SJCRH30 (cell line): ENCODE results near the gene ZNF543. TPM values are rescaled to one million over a fixed set of nuclear protein-coding genes. Genes with fewer than 3 reads are reported as not detected.

Source experiments
- DNase-seq, 2 experiments: peaks; one replicate each; pipeline ENCODE4 v3.0.0-alpha.2; 2015 to 2020
- H3K27ac ChIP-seq: fragments of 250-450 bp; sonication (Bioruptor Pico); 2 replicates; pipeline ENCODE4 v1.5.1; 2020; ENCODE audit warnings: mild to moderate bottlenecking, moderate library complexity
- H3K27me3 ChIP-seq: fragments of 250-450 bp; sonication (Bioruptor Pico); 2 replicates; pipeline ENCODE4 v1.5.1; 2020; ENCODE audit warnings: mild to moderate bottlenecking, moderate library complexity
- H3K36me3 ChIP-seq: fragments of 250-450 bp; sonication (Bioruptor Pico); 2 replicates; pipeline ENCODE4 v1.5.1; 2020; ENCODE audit warnings: mild to moderate bottlenecking, moderate library complexity
- H3K4me1 ChIP-seq: fragments of 250-450 bp; sonication (Bioruptor Pico); 2 replicates; pipeline ENCODE4 v1.5.1; 2020; ENCODE audit warnings: mild to moderate bottlenecking, moderate library complexity
- H3K4me3 ChIP-seq: fragments of 250-450 bp; sonication (Bioruptor Pico); 2 replicates; pipeline ENCODE4 v1.5.1; 2020; ENCODE audit warnings: mild to moderate bottlenecking, moderate library complexity
- H3K9me3 ChIP-seq: fragments of 250-450 bp; sonication (Bioruptor Pico); replicated peaks from 2 replicates; pipeline ENCODE4 v1.5.1; 2020; ENCODE audit warnings: mild to moderate bottlenecking, moderate library complexity
- total RNA-seq: library from RNA; depleted of rRNA; stranded (reverse); fragments of >200 nt; shearing (Covaris generic); gene quantifications from 2 replicates; pipeline ENCODE4 v1.2.3, GENCODE V29; 2014

The ZNF543 gene
- total RNA-seq, 1 experiment from 2014 or later = 13.5 TPM

GRCh38 chr19:57302727-57303401 lies 17.4 kb upstream of the ZNF543 start:
- Histone ChIP-seq H3K4me3 (no peak overlapping the region), H3K27me3 (no peaks in the 10 kb centered on the region), H3K9me3 (no peaks in the 10 kb centered on the region), H3K27ac (no peak overlapping the region), H3K4me1 (no peaks in the 10 kb centered on the region), H3K36me3 (peaks cover 43% of the 10 kb centered on the region)
- DNase-seq = no peak

GRCh38 chr19:57305056-57305455 lies 15.2 kb upstream of the ZNF543 start:
- no peaks in the 10 kb centered on the region; the same call in 1 of the 2 replicates for H3K9me3 ChIP-seq
- H3K4me3 ChIP-seq = no peak overlapping the region
- H3K27me3 ChIP-seq = no peaks in the 10 kb centered on the region
- peaks cover 28% of the 10 kb centered on the region for H3K36me3 ChIP-seq
- no peak for DNase-seq
- H3K4me1 ChIP-seq = no peaks in the 10 kb centered on the region
- H3K27ac ChIP-seq = no peak overlapping the region

GRCh38 chr19:57308514-57308913 lies 11.8 kb upstream of the ZNF543 start:
- Histone ChIP-seq H3K4me1 (no peaks in the 10 kb centered on the region), H3K36me3 (peaks cover 3% of the 10 kb centered on the region; the same call in 1 of the 2 replicates), H3K27ac (no peak overlapping the region), H3K27me3 (no peaks in the 10 kb centered on the region), H3K9me3 (no peaks in the 10 kb centered on the region; the same call in 1 of the 2 replicates), H3K4me3 (no peak overlapping the region)
- no peak for DNase-seq

DNA sequence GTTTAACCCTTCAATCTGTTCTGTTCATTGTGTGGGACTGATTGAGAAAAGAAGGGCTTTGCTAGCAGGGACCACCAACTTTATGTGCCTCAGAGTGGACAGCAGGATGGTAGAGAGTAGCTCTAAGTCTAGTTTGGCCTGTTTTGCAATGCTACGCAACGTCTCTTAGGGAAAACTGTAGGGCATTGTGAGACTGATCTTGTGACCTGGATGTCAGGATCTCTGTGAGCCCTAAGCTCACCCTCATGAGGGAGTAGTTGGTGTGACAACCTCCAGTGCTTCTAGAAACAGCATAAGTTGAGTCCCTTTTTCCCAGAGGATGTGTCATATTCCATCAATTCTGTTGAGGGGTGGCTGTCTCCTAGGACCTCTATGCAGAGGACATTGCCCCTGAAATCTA lies 9.5 kb upstream of the ZNF543 start:
- Histone ChIP-seq H3K36me3 (no peaks in the 10 kb centered on the region), H3K9me3 (no peaks in the 10 kb centered on the region; the same call in 1 of the 2 replicates), H3K4me3 (no peak overlapping the region), H3K27me3 (no peaks in the 10 kb centered on the region), H3K27ac (no peak overlapping the region), H3K4me1 (no peaks in the 10 kb centered on the region)
- no peak for DNase-seq

- H3K27ac ChIP-seq = no peak overlapping the region
- DNase-seq = no peak
Measured at GRCh38 chr19:57314146-57314545, 6.1 kb upstream of the ZNF543 start.

DNA sequence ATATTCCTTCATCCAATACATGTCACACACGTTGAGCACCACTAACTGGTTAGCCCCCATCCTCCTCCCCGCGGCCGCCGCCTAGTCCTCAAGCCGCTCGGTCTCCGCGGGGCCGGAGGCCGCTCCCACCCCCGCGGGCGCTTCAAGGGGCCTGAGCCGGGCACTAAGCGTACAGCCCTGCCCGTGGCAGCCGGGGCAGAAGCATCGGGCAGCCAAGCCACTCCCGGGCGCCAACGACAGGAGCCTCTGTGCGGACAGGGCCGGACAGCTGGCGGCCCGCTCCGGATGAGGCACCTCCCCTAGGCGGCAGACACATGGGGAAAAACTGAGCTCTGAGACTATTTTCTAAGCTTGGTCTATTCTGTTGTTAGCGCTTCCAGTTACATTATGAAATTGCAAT lies 2.8 kb upstream of the ZNF543 start:
- DNase-seq = no peak
- Histone ChIP-seq H3K4me3 (no peak overlapping the region), H3K27me3 (no peaks in the 10 kb centered on the region), H3K9me3 (no peaks in the 10 kb centered on the region), H3K4me1 (peaks cover 2% of the 10 kb centered on the region; the same call in 1 of the 2 replicates), H3K27ac (no peak overlapping the region), H3K36me3 (no peaks in the 10 kb centered on the region; the same call in 1 of the 2 replicates)

More at GRCh38 chr19:57314146-57314545, 6.1 kb upstream of the ZNF543 start:
- H3K9me3 ChIP-seq = no peaks in the 10 kb centered on the region
- H3K27me3 ChIP-seq = no peaks in the 10 kb centered on the region
- no peak overlapping the region for H3K4me3 ChIP-seq
- H3K4me1 ChIP-seq = no peaks in the 10 kb centered on the region
- H3K36me3 ChIP-seq = no peaks in the 10 kb centered on the region

DNA sequence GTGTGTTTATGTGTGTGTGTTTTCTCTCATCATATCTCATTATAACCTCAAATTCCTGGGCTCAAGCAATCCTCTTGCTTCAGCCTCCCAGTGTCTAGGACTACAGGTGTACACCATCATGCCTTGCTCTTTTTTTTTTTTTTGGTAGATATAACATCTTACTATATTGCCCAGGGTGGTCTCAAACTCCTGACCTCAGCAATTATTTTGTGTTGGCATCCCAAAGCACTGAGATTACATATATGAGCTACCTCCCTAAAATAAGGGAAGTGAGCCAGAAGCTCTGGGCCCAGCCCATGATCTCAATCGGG lies 448 bp upstream of the ZNF543 start:
- H3K27me3 ChIP-seq = no peaks in the 10 kb centered on the region
- peaks cover 6% of the 10 kb centered on the region for H3K36me3 ChIP-seq
- no peak for DNase-seq
- H3K9me3 ChIP-seq = no peaks in the 10 kb centered on the region
- H3K4me1 ChIP-seq = peaks cover 2% of the 10 kb centered on the region; the same call in 1 of the 2 replicates
- H3K27ac ChIP-seq = peak overlapping the region; percentile 68; the same call in 1 of the 2 replicates
- peak overlapping the region; percentile 78 for H3K4me3 ChIP-seq

DNA sequence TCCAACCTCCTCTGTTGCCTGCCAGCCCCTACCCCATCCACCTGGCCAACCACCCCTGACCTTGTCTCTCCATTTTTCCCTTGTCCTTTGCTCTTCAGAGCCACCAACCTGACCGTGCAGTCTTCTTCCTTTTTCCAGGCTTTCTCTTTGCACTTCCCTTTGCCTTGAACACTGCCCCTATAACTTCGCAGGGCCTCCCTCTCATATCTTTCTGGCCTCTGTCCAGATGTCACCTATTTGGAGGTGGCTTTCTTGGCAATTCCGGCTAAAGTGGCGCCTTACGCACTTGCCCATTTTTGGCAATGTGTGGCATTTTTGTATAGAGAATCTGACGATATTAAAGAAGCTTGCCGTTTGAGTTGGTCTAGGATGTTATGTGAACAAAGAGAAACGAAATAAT lies 844 bp downstream of the ZNF543 start:
- DNase-seq = no peak
- Histone ChIP-seq H3K27me3 (no peaks in the 10 kb centered on the region), H3K36me3 (peaks cover 18% of the 10 kb centered on the region), H3K27ac (peak overlapping the region; percentile 68), H3K4me3 (peak overlapping the region; percentile 78), H3K4me1 (peaks cover 2% of the 10 kb centered on the region; the same call in 1 of the 2 replicates), H3K9me3 (no peaks in the 10 kb centered on the region)

DNA sequence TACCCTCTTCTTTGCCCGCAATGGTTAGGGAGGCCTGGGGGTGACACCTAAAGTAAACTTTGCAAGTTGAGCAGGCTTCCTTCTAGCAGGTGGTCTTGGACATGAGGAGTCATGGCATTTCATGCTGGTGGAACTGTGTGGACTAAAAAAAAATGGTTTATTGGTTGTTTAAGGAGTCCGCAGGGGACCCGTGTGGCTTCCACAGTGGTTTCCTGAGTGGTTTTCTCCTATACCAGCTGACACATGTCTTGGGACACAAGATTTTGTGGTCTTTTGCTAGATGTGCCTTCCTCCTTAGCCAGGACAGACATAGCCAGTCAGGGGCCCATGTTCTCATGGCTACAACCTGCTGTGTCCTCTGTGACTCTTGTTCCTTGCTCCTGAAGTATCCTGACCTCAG lies 1.5 kb downstream of the ZNF543 start:
- Histone ChIP-seq H3K4me3 (no peak overlapping the region), H3K4me1 (peaks cover 2% of the 10 kb centered on the region; the same call in 1 of the 2 replicates), H3K27me3 (no peaks in the 10 kb centered on the region), H3K36me3 (peaks cover 25% of the 10 kb centered on the region), H3K9me3 (no peaks in the 10 kb centered on the region), H3K27ac (no peak overlapping the region)
- no peak for DNase-seq

DNA sequence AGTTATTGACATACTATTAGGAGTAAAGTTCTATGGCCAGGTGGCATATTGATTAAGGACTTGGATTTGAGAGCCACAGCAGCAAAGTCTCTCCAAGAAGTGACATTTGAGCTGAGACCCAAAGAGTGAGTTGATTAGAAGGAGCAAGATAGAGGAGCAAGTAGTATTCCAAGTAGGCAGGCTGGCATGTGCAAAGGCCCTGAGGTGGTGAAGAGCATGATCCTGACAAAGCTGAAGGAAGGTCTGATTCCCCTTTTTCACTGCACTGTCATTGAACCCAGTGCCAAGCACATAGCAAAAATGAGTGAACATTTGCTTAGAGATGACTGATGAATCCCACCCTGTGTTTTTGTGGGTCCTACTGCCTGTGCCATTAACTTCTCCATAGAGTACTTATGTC lies 4.7 kb downstream of the ZNF543 start:
- Histone ChIP-seq H3K27ac (no peak overlapping the region), H3K36me3 (peaks cover 52% of the 10 kb centered on the region), H3K4me3 (no peak overlapping the region), H3K4me1 (no peaks in the 10 kb centered on the region; the same call in 1 of the 2 replicates), H3K27me3 (no peaks in the 10 kb centered on the region), H3K9me3 (no peaks in the 10 kb centered on the region)
- no peak for DNase-seq

GRCh38 chr19:57327993-57328392 lies 7.7 kb downstream of the ZNF543 start:
- no peaks in the 10 kb centered on the region for H3K4me1 ChIP-seq
- H3K27ac ChIP-seq = no peak overlapping the region
- no peak overlapping the region for H3K4me3 ChIP-seq
- H3K9me3 ChIP-seq = no peaks in the 10 kb centered on the region
- DNase-seq = no peak
- H3K36me3 ChIP-seq = peaks cover 68% of the 10 kb centered on the region
- H3K27me3 ChIP-seq = no peaks in the 10 kb centered on the region

DNA sequence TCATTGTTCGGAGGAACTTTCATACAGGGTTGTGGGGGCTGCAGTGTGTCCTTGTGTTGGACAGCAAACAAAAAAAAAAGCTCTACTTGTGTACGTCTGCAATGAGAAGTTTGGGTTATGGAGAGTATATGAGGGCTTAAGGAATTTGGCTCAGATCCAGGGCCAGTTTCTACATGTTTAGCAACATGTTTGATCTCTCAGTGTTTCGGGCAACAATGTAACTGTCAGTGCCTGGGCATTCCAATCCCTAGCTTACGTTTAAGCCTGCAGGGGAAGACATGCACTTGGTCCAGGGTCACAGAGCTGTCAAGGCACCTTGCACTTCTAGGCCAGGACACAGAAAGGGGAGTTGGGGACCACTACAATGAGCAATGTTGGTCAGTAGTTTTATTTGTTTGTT lies 13.9 kb downstream of the ZNF543 start:
- peaks cover 22% of the 10 kb centered on the region for H3K36me3 ChIP-seq
- no peaks in the 10 kb centered on the region; the same call in 1 of the 2 replicates for H3K4me1 ChIP-seq
- no peaks in the 10 kb centered on the region for H3K27me3 ChIP-seq
- H3K4me3 ChIP-seq = no peak overlapping the region
- DNase-seq = no peak
- H3K9me3 ChIP-seq = no peaks in the 10 kb centered on the region
- no peak overlapping the region for H3K27ac ChIP-seq

DNA sequence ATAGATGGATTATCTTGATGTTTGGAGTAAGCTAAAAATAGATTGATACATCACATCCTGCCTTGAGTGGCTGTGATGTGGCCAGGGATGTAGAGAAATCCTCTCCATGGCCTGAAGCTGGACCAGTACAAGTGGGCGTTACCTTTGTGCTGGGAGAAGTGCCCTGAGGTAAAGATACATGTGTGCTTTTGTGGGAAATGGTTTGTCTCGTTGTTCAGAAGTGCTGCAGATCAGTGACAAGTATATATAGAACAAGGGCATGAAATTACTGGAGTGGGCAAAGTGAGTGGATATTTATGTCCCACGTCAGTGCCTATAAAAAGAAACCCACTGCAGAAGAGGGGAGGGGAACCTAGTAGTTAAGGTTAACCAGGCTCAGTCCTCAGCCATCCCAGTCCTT lies 18.6 kb downstream of the ZNF543 start:
- Histone ChIP-seq H3K9me3 (no peaks in the 10 kb centered on the region), H3K4me3 (no peak overlapping the region), H3K27me3 (no peaks in the 10 kb centered on the region), H3K27ac (no peak overlapping the region), H3K36me3 (no peaks in the 10 kb centered on the region), H3K4me1 (no peaks in the 10 kb centered on the region; the same call in 1 of the 2 replicates)
- DNase-seq = no peak

DNA sequence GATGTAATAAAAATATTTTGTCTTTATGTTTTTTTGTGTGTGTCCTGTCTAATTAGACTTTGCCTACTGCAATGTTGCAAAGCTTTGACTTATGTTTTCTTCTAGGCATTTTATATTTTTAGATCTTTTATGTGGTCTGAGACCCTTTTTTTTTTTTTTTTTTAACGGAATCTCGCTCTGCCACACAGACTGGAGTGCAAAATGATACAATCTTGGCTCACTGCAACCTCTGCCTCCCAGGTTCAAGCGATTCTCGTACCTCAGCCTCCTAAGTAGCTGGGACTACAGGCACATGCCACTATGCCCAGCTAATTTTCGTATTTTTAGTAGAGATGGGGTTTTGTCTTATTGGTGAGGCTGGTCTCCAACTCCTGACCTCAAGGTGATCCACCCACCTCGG lies 22.3 kb downstream of the ZNF543 start:
- no peaks in the 10 kb centered on the region for H3K9me3 ChIP-seq

GRCh38 chr19:57348136-57348535 lies 27.9 kb downstream of the ZNF543 start:
- H3K9me3 ChIP-seq = no peaks in the 10 kb centered on the region
- no peak for DNase-seq
- H3K4me1 ChIP-seq = no peaks in the 10 kb centered on the region
- H3K4me3 ChIP-seq = no peak overlapping the region
- H3K36me3 ChIP-seq = peaks cover 2% of the 10 kb centered on the region; the same call in 1 of the 2 replicates
- no peak overlapping the region for H3K27ac ChIP-seq
- H3K27me3 ChIP-seq = no peaks in the 10 kb centered on the region; the same call in 1 of the 2 replicates

More for the DNA sequence above, 22.3 kb downstream of the ZNF543 start:
- no peak for DNase-seq
- no peaks in the 10 kb centered on the region; the same call in 1 of the 2 replicates for H3K27me3 ChIP-seq
- no peak overlapping the region for H3K4me3 ChIP-seq
- no peak overlapping the region for H3K27ac ChIP-seq
- H3K4me1 ChIP-seq = no peaks in the 10 kb centered on the region; the same call in 1 of the 2 replicates
- no peaks in the 10 kb centered on the region for H3K36me3 ChIP-seq
